ENCODE results near the gene TCF3. TPM values are rescaled to one million over a fixed set of nuclear protein-coding genes. Genes with fewer than 3 reads are reported as not detected.
"Not testable (repeated sequence)": the region's sequence is repeated elsewhere in the genome, so short reads cannot be mapped to it uniquely, and the experiment has no call there.

Gene TCF3
- total RNA-seq, 1 donor from 2014 or later, result 40.4 TPM

DNA sequence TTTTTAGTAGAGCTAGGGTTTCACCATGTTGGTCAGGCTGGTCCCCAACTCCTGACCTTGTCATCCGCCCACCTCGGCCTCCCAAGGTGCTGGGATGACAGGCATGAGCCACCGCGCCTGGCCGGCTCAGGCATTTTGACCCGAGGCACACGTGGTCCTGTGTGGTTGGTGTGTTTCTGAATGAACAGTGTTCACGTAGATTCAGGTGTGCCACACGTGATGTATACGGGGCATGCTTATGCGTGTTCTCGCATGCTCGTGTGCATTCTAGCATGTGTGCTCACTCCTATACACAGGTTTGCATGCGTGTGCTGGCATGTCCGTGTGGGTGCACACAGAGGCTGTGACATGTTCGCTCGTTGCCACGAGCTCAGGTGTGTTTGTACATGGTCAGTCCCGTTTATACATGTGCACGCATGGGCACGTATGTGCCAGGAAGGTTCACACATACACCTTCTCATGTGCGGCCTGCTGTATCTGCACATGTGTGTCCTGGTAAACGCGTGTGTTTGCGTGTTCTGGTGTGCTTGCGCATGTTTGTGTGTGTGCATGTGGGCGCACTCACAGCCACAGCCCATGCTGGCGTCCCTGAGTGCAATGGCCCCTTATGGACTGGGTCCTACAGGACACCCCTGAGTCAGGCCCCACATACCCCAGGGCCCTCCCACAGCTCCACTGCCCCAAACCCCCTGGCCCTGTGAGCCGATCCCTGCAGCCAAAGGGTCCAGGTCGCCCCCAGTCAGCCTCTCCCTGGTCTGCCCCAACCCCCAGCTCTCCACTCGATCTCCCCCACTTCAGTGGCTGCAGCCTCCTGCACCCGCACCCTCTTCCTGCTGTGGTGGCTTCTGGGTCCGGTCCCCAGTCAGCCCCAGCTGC is 20.6 kb upstream of the TCF3 start:
- DNase-seq, result no peak

DNA sequence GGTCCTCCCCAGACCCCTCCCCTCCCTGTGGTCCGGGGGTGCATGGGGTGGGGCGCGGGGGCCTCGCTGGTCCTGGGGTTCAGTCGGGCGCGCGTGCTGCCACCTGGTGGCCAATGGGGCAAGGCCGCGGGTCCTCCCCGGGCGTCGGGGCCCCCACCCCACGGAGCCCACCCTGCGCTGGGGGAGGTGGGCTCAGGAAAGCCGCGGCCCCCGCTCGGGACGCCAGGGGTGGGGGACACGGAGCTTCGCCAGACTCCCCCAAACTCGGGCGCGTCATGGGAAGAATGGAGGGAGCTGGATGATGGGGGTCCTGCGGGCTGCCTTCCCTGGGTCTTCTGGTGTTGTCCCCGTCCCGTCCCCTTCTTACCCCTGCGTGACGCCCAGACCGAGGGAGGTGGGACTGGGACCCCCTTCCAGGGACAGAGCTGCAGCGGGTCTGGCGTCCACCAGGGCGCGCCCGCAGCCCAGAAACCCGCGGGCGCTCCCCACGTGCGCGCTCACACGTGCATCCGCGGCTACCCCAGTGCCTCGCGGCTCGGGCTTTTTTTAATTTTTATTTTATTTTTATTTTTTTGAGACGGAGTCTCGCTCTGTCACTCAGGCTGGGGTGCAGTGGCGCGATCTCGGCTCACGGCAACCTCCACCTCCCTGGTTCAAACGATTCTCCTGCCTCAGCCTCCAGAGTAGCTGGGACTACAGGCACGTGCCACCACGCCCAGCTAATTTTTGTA is 19.8 kb upstream of the TCF3 start:
- no peak for DNase-seq

DNA sequence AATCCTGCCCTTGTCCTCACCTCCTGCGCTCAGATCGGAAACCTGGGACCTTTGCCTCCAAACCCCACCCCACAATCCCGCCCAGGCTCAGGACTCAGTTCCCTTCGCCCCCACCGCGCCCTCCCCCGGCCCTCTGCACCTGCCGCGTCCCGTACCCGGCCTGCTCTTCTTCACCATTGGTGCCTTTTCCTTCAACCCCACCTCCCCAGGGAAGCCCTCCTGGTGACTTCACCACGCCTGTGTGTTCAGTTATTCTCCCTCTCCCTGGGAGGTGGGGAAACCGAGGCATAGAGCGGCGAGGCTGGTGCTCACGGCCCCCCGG is 19.3 kb upstream of the TCF3 start:
- no peak for DNase-seq

DNA sequence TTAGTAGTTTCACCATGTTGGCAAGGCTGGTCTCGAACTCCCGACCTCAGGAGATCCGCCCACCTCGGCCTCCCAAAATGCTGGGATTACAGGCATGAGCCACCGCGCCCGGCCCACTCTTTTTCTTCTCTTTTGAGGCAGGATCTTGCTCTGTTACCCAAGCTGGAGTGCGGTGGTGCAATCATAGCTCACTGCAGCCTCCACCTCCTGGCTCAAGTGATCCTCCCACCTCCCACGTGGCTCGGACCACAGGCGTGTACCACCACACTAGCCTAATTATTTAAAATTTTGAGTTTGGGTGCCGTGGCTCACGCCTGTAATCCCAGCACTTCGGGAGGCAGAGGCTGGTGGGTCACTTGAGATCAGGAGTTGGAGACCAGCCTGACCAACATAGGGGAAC is 18.3 kb upstream of the TCF3 start:
- DNase-seq, result not testable (repeated sequence)

DNA sequence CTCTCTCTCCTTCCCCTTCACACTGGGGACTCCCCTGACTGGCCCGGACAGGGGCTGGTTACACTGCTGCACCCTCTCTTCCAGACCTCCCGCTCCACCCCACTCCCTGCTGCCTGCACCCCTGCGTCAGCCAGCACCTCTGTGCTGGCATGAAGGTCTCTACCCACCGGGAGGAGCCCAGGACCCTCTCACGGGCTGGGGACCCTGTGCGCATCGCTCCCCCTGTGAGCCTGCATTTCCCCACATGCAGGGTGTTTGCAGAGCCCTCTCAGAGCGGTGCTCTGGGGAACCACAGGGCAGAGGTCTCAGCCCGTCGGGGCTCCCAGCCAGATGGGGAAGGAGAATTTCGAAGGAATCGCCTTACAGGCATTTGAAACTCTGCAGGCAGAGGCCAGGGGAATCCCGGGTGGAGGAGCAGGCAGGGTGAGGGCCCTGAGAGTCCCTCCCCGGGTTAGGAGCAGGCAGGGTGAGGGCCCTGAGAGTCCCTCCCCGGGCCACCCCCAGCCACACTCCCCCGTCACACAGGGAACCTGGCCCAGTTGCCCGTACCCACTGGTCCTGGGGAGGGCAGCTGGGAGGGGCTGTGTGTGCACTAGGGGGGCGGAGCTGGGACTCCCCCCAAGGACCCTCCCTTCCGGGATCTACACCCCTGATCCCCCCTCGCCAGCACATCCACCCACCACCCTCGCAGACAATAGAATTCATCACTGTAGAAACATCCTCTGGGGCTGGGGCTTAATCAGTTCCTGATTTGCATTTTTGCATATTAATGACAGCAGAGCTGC is 16.3 kb upstream of the TCF3 start:
- peak; percentile 87 for DNase-seq

DNA sequence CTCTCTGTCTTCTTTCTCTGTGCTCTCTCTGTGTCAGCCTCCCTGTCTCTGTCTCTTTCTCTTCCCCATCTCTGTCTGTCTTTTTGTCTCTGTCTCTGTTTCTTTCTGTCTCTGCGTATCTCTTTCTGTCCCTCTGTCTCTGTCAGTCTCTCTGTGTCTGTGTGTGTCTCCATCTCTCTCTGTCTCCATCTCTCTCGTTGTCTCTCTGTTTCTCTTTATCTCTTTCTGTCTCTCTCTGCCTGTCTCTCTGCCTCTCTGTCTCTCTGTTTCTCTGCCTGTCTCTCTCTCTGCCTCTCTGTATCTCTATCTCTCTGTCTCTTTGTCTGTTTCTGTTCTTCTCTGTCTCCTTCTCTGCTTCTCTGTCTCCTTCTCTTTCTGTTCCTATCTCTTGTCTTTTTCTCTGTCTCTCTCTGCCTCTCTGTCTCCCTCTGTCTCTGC is 15.7 kb upstream of the TCF3 start:
- DNase-seq, result no peak

DNA sequence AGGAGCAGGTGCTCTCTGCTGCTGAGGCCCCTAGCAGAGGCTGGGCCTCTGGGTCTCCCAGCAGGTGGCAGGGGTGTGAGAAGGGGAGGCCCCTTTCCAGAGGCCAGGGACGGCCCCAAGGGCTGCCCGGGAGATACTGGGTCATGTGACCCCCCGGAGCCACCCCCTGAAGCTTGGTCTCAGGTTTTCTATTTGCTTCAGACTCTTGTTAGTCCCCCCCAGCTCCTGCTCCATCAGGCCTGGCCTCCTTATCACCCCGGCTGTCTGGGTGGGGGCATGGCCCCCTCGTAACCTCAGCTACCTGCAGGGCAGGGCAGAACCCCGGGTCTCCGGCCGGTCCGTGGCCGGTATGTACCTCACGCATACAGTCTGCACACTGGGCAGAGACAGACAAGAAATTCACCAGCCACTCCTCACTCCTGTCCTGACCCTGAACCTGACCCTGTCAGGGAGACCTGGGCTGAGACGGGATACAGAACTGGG is 13.2 kb upstream of the TCF3 start:
- DNase-seq, result no peak

DNA sequence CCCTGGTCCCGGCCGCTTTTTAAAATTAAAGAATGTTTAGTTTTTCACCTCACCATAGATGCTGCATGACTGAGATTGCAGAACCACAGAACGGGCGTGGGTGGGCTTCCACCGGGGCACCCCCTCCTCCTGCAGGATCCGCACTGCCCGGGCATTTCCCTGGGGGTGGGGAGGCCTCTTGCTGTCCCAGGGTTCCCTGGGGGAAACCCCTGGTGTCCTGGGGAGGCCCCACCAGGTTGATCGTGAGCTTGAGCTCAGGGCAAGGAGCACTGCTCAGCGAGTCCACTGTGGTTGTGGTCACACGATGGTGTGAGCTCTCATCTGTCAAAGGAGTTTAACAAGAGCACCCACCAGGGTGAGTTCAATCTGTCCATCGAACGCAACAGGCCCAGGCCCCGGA is 11.4 kb upstream of the TCF3 start:
- no peak for DNase-seq

DNA sequence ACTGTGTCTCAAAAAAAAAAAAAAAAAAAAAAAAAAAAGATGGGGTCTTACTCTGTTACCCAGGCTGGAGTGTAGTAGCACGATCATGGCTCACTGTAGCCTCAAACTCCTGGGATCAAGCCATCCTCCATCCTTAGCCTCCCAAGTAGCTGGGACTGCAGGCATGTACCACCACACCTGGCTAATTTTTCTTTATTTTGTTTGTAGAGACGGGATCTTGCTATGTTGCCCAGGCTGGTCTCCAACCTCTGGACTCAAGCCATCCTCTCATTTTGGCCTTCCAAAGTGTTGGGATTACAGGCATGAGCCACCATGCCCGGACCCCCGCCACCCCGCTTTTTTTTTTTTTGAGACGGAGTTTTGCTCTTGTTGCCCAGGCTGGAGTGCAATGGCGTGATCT is 10.8 kb upstream of the TCF3 start:
- DNase-seq, result not testable (repeated sequence)

DNA sequence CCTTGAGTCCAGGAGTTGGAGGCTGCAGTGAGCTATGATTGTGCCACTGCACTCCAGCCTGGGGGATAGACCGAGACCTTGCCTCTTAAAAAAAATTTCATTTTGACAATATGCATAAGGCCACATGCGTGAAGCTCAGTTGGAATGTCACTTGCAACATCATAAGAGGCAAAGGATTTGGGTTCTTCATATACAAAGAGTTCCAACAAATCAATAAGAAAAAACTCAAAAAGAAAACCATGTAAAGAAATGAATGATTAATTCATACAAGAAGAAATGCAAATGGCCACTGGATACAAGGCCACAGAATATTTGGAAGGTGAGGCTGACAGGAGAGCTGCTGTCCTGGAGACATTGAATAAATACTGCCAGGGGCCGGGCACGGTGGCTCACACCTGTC is 9.6 kb upstream of the TCF3 start:
- no peak for DNase-seq

DNA sequence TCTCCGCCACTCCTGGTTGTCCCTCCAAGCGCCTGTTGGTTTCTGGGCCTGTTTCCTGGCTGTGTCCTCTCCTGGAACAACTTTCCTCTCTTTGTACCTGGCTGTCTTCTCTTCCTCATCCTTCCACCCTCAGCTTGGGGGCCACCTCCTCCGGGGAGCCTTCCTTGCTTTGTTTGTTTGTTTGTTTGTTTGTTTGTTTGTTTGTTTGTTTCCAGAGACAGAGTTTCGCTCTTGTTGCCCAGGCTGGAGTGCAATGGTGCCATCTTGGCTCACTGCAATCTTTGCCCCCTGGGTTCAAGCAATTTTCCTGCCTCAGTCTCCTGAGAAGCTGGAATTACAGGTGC is 6.6 kb upstream of the TCF3 start:
- DNase-seq, result no peak

DNA sequence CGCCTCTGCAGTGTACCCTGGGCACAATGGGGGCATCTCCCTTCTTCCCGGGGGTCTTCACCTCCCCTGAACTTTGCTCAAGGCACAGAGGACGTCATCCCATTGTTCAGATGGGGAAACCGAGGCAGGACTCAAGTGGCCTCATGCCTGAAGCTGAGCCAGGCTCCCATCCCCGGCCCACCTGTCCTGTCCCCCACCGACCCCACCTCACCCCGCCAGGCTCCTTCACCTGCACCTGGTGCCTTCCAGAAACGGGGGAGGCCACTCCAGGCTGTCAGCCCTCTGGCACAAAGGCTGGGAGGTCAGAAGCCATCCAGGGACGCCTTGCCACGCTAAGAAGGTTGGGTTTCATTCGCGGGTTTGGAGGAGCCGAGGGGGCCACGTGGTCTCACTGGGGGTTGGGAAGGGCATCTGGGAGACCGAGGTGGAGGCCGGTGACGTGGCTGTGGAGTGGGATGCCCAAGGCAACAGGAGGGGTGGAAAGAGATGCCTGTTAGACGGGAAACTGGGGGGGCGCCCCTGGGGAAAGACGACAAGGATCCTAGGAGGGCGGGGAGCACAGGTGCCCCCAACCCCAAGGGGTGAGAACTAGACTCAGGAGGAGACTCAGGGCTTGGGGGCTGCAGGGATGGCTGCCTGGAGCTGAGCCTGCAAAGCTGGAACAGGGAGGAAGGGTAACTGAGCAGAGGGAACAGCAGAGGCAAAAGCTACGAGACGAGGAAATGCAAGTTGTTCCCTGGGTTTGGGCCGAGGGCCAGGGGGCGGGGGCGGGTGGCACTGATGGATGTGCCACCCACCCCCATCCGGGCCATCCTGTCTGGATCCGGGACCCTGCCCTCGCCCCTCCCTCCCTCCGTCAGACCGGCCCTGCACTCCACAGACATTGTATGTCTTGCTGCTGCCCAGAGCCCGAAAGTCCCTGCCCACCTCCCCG is 6.0 kb upstream of the TCF3 start:
- no peak for DNase-seq

DNA sequence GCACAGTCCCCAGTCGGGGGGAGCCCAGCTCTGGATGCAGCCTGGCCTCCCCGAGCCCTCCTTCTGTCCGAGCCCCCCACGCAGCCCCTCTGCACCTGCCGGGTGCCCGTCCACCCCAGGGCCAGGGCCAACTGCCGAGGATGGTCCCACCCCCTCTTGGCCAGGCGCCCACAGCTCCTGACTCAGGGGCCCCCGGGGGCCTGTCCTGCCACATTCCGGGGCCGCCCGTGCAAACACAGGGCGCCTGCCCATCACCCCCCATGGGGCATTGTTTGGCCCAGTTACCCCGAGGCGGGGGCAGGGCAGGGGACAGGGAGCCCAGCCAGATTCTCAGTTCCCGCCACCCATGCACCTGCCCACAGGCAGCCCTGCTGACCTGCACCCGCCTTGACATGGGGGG is 5.3 kb upstream of the TCF3 start:
- DNase-seq, result no peak

DNA sequence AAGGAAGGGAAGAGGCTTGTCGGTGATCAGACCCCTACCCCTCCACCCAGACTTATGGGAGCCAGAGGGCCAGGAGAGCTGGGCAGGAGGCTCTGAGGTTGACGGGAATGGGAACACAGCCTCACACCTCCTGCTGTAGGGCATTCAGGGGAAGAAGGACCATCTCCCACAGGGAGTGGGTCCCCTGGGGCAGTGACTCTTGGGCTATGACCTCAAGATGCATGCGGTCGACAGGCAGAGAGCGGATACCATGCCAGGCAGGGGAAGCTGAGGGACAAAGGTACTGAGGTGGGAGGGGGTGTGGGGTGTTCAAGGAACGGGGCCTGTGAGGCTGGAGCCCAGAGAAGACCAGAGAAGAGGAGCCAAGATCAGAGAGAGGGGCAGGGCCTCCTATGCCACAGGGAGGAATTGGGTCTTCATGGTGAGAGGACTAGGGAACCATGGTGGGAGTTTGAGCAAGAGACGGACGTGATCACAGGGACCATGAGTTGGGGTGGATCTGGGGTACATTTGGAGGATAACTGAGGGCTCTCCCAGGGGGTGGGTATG is 4.6 kb upstream of the TCF3 start:
- no peak for DNase-seq

DNA sequence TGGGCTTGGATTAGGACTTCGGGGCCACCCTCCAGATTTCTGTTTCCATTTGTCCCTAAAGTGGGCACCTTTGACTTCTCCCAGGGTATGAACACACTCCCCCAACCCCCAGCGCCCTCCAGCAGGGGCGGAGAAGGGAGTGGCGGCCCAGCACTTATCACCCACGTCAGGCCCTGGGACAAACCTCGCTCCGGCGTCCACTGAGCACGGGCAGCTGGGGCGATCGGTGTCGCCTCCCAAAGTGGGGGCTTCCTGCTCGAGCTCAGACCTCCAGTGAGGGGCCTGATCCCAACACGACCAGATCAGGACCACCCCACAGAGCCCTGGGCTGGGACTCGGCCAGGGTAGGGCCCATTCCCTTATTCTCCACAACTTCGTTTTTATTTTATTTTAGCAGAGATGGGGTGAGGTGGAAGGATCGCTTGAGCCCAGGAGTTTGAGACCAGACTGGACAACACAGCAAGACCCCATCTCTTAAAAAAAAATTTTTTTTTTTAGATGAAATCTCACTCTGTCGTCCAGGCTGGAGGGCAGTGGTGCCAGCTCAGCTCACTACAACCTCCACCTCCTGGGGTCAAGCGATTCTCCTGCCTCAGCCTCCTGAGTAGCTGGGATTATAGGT is 3.7 kb upstream of the TCF3 start:
- no peak for DNase-seq

DNA sequence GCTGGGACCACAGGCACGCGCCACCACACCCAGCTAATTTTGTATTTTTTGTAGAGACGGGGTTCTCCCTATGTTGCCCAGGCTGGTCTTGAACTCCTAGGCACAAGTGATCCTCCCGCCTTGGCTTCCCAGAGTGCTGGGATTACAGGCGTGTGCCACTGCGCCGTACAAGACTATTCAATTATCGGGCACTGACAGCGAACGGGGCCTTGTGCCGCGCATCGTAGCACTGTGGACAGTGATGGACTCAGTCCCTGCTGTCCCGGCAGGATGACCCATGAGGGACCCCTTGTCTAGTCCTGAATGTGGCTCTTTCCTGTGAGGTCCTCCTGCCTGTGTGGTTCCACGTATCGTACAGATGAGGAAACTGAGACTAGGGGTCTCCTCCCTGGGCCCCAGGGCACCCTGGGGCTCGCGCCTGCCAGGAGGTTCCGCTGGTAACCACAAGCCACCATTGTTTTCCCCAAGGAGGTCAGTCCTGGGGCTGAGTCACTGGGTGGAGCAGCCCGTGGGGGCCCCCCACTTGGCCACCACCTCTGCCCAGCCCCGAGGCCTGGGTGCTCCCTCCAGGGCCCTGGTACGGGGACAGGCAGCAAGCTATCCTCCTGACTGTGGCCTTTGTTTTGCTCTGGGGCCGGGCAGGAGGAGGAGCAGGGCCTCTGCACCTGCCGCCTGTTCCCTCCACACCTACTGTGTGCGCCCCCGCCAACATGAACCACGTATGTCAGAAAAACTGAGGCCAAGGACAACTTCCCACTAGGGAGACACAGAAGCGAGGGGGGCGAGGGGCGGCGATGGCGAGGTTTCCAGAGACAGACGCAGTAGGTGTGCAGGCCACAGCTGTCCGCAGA is 2.9 kb upstream of the TCF3 start:
- no peak for DNase-seq

DNA sequence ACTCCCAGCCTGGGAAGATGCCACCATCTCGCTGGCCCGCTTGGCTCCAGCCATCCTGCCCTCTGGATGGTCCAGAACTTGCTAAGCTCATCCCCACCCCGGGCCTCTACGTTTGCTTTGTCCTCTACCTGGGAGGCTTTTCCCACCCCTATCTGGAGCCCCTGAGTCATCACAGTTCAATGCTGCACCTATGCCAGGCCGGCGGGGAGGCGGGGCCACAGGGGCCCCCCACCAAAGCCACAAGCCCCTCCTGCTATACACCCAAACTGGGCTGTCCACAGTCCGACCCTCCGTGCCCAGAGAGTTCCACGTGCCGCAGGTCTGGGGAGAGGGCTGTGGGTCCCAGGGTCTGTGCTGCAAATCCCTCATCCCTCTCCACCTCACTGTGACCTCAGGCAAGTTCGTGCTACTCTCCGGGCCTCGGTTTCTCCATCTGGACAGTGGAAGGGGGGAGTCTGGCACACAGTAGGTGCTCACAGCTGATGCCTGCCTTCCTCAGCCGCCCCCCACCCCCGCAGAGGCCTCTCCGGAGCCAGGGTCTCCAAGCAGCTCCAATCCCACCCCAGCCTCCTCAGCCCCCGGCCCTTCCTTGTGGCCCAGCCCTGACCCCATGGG is 1.9 kb upstream of the TCF3 start:
- DNase-seq, result no peak

DNA sequence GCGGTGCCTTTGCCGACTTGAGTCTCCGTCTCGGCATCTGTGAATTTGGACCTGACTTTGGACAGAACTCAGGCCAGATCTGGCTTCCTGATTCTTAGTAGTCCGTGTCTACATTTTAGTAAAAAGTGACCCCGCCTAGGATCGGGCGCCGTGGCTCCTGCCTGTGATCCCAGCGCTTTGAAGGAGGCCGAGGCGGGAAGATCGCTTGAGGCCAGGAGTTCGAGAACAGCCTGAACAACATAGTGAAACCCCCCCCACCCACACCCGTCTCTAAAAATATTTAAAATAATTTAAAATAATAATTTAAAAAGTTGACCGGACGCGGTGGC is 849 bp upstream of the TCF3 start:
- peak; percentile 71 for DNase-seq

DNA sequence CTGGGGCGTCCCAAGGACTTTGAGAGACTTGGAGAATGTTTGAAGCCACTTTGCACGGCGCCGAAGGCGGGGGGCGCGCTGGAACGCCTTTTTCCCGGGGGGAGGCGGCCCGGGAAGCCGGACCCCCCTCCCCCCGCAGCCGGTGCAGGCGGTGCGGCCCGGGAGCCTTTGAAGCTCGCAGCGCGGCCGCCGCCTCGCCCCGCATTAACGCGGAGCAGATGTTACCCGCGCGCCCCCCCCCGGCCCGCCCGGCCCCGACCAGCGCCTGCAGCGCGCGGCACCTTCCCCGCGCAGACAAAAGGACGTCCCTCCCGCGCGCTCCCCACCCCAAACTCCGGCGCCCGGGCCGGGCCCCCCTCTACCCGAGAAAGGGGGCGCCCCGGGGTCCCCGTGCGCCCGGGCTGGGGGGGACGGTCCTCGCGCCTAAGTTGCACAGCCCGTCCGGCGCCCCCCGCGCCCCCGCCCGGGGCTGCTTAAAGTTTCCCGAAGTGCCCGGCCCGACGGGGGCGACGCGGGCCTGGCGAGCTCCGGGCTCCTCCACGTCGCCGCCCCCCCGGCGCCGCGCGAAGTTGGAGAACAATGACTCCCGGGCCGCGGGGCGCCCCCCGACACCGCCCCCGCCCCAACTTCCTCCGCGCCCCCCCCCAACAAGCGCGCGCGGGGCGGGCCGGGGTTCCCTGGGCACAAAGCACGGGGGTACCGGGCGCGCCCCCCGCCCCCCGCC is 685 bp downstream of the TCF3 start:
- peak; percentile 41 for DNase-seq
